GM18519 (cell line): Measurements from ENCODE around the gene ASB10.

Source experiments
- ATAC-seq: cut with Tn5 transposase; IDR thresholded peaks from one replicate; pipeline ENCODE4 v1.9.1; 2021; ENCODE audit warnings: mild to moderate bottlenecking, moderate library complexity; ENCODE audit not compliant: unreplicated experiment, low FRiP score

The ASB10 gene

GRCh38 chr7:151167197-151167961 lies 19.7 kb downstream of the ASB10 start, which contains the start of gene GBX1:
Gene GBX1, minus strand, starts transcription at chr7:151167694. Its CDS starts 146 bp downstream, at chr7:151167548.
- no peak for ATAC-seq

GRCh38 chr7:151166629-151167196 lies 20.3 kb downstream of the ASB10 start:
- no peak for ATAC-seq

- no peak for ATAC-seq
Measured at GRCh38 chr7:151161757-151162156, 25.3 kb downstream of the ASB10 start.

GRCh38 chr7:151157645-151158329 lies 29.3 kb downstream of the ASB10 start:
- ATAC-seq: no peak

GRCh38 chr7:151152643-151153513 lies 34.2 kb downstream of the ASB10 start:
- ATAC-seq: no peak

- no peak for ATAC-seq
Measured at GRCh38 chr7:151150388-151150787, 36.7 kb downstream of the ASB10 start.

GRCh38 chr7:151148319-151149259 lies 38.5 kb downstream of the ASB10 start:
- ATAC-seq: no peak

GRCh38 chr7:151146761-151147160 lies 40.3 kb downstream of the ASB10 start:
- ATAC-seq: no peak

- no peak for ATAC-seq
Measured at GRCh38 chr7:151144387-151144786, 42.7 kb downstream of the ASB10 start.

GRCh38 chr7:151143261-151144015 lies 43.6 kb downstream of the ASB10 start:
- no peak for ATAC-seq

GRCh38 chr7:151142686-151143040 lies 44.4 kb downstream of the ASB10 start:
- no peak for ATAC-seq

- no peak for ATAC-seq
Measured at GRCh38 chr7:151141855-151142685, 45.0 kb downstream of the ASB10 start.

GRCh38 chr7:151141311-151141854 lies 45.7 kb downstream of the ASB10 start:
- ATAC-seq: no peak

GRCh38 chr7:151140826-151141225 lies 46.2 kb downstream of the ASB10 start:
- no peak for ATAC-seq

GRCh38 chr7:151139791-151140190 lies 47.3 kb downstream of the ASB10 start:
- no peak for ATAC-seq

GRCh38 chr7:151139071-151139790 lies 47.8 kb downstream of the ASB10 start:
- no peak for ATAC-seq
